HepG2 (cell line): ENCODE measurements around the gene IL32. TPM values are rescaled to one million over a fixed set of nuclear protein-coding genes. Genes with fewer than 3 reads are reported as not detected.
A peak's percentile ranks its signal among the peaks of the same experiment; 100 is the strongest.

Experiments
- ATAC-seq: fragments of 200-7000 bp; cut with Tn5 transposase; 3 replicates; pipeline ENCODE4 v1.9.1; 2020; ENCODE audit warnings: mild to moderate bottlenecking, moderate library complexity
- BruUV-seq: library from RNA; stranded (reverse); fragments of 400-500 nt; replicated peaks from 2 replicates; lab custom pipeline; 2021; lab: Mats Ljungman, UMichigan
- CTCF ChIA-PET: fragments of 300-600 bp; formaldehyde crosslinking; extraction: SDS; loops from one replicate; lab custom pipeline; 2021; ENCODE audit warnings: low total read pairs, inconsistent platforms, low intra/inter-chr PET ratio; lab: Yijun Ruan, JAX
- POLR2A ChIA-PET: fragments of 350-600 bp; sonication (Branson Sonifier 250); formaldehyde crosslinking; loops from one replicate; lab custom pipeline; 2020; ENCODE audit warnings: antibody characterized with exemption, inconsistent platforms; lab: Yijun Ruan, JAX
- DNase-seq: peaks from one replicate; pipeline ENCODE4 v3.0.0-alpha.2; 2015; ENCODE audit warnings: low spot score
- FAIRE-seq: peaks from 3 replicates; lab custom pipeline; 2011; peaks lifted over from hg19 to GRCh38; lab: Jason Lieb, UNC
- H2AFZ ChIP-seq: one replicate; pipeline ENCODE4 v1.6.1; 2011; ENCODE audit warnings: low read length, inconsistent platforms
- H3K27ac ChIP-seq: fragments of 300-600 bp; 3 replicates; pipeline ENCODE4 v1.8.0; 2011; ENCODE audit warnings: mixed run types, mild to moderate bottlenecking, mixed read lengths, low read length, inconsistent platforms; ENCODE audit not compliant: insufficient read depth; ENCODE audit errors: extremely low read length
- H3K27me3 ChIP-seq, 2 experiments: fragments of 200-600 bp in 1 of 2; 2 replicates in 1 of 2; 3 replicates in 1 of 2; pipeline versions ENCODE4 v1.6.0 to v1.8.0; 2011; ENCODE audit warnings: low read length in 2 of 2, mild to moderate bottlenecking in 2 of 2, moderate library complexity in 2 of 2, inconsistent platforms in 1 of 2; ENCODE audit not compliant: insufficient read depth in 2 of 2, control insufficient read depth in 1 of 2
- H3K36me3 ChIP-seq, 2 experiments: fragments of 200-600 bp in 1 of 2; replicated peaks in 1 of 2; 2 replicates in 1 of 2; 3 replicates in 1 of 2; pipeline versions ENCODE4 v1.5.1 to v1.8.0; 2011; ENCODE audit warnings: low read length in 2 of 2, inconsistent platforms in 1 of 2; ENCODE audit not compliant: insufficient read depth in 2 of 2, control insufficient read depth in 1 of 2
- H3K4me1 ChIP-seq: 2 replicates; pipeline ENCODE4 v1.5.1; 2012; ENCODE audit warnings: low read length, inconsistent platforms; ENCODE audit not compliant: insufficient read depth
- H3K4me2 ChIP-seq: 2 replicates; pipeline ENCODE4 v1.6.0; 2011; ENCODE audit warnings: low read depth, low read length, inconsistent platforms
- H3K4me3 ChIP-seq, 3 experiments: fragments of 200-600 bp in 1 of 3; sonication (generic), shearing (Covaris generic) in 1 of 3; replicated peaks in 1 of 3; 2 replicates each; pipeline ENCODE4 v1.5.1; 2011 to 2016; ENCODE audit warnings: low read length in 3 of 3, inconsistent platforms in 2 of 3, low read depth in 2 of 3, mild to moderate bottlenecking in 2 of 3, control low read depth in 1 of 3, mixed read lengths in 1 of 3; ENCODE audit not compliant: insufficient read depth in 1 of 3
- H3K79me2 ChIP-seq: one replicate; pipeline ENCODE4 v1.6.1; 2011; ENCODE audit warnings: low read length, inconsistent platforms; ENCODE audit not compliant: insufficient read depth
- H3K9ac ChIP-seq: 2 replicates; pipeline ENCODE4 v1.6.0; 2011; ENCODE audit warnings: mild to moderate bottlenecking, low read depth, low read length, inconsistent platforms; ENCODE audit not compliant: insufficient read depth
- H3K9me3 ChIP-seq: 2 replicates; pipeline ENCODE4 v1.5.1; 2012; ENCODE audit warnings: mild to moderate bottlenecking, low read length
- H4K20me1 ChIP-seq: 2 replicates; pipeline ENCODE4 v1.6.0; 2011; ENCODE audit warnings: inconsistent platforms, mild to moderate bottlenecking, low read length, moderate library complexity; ENCODE audit not compliant: insufficient read depth
- AGO2 ChIP-seq: fragments of 200-400 bp; formaldehyde crosslinking; optimal IDR thresholded peaks from 2 replicates; pipeline ENCODE3; 2017; ENCODE audit warnings: mild to moderate bottlenecking, low read depth, low read length, moderate library complexity
- GTF3A ChIP-seq: sonication (generic); formaldehyde crosslinking; conservative IDR thresholded peaks from 2 replicates; pipeline ENCODE4 v1.4.0; 2020; ENCODE audit warnings: mild to moderate bottlenecking, missing genetic modification reagents
- KAT2B ChIP-seq: fragments of 150-350 bp; IDR thresholded peaks from 2 replicates; pipeline ENCODE4 v1.6.1; 2014; ENCODE audit warnings: low read depth, low read length, borderline replicate concordance
- NCOR1 ChIP-seq: fragments of 200-600 bp; sonication (generic); IDR thresholded peaks from 2 replicates; pipeline ENCODE4 v1.7.0; 2017; ENCODE audit warnings: antibody characterized with exemption, low read length, borderline replicate concordance
- POLR2A ChIP-seq, 2 experiments: IDR thresholded peaks; 2 replicates each; pipeline ENCODE4 v1.6.1; 2011; ENCODE audit warnings: low read depth in 2 of 2, low read length in 2 of 2, mild to moderate bottlenecking in 1 of 2, moderate library complexity in 1 of 2; ENCODE audit not compliant: insufficient read depth in 1 of 2
- ZFP91 ChIP-seq: sonication (generic); formaldehyde crosslinking; IDR thresholded peaks from 2 replicates; pipeline ENCODE4 v1.9.0; 2022; ENCODE audit warnings: missing genetic modification reagents, mild to moderate bottlenecking, borderline replicate concordance
- ZNF343 ChIP-seq: sonication (generic); formaldehyde crosslinking; IDR thresholded peaks from 2 replicates; pipeline ENCODE4 v1.4.0; 2020; ENCODE audit warnings: mild to moderate bottlenecking, missing genetic modification reagents
- WGBS: methylation state at CpG from one replicate; pipeline ENCODE4 v1.1.6; 2017; ENCODE audit warnings: low lambda C conversion rate; 5-methylcytosine and 5-hydroxymethylcytosine counted together
- in situ Hi-C: cut with HindIII; loops from 2 replicates; pipeline ENCODE4 v1.10.0; 2017; ENCODE audit warnings: low pct_unique_long_range_greater_than_20kb; ENCODE audit not compliant: extremely low pct_ligation_motif_present
- intact Hi-C: fragments of 100-400 bp; cut with micrococcal nuclease; formaldehyde crosslinking; loops from one replicate; pipeline ENCODE4 v1.10.0; 2022; ENCODE audit not compliant: unreplicated experiment
- polyA plus RNA-seq, 8 experiments: library from polyadenylated mRNA; depleted of rRNA in 3 of 8; stranded (reverse) in 7 of 8; unstranded in 1 of 8; fragments of >200 nt; fragmentation: Illumina TruSeq in 4 of 8; extraction: Trizol in 4 of 8; gene quantifications; 2 replicates each; pipeline versions ENCODE4 v1.2.1 to v1.2.3, GENCODE V29; 2011 to 2016; ENCODE audit warnings: low read depth in 4 of 8, missing spikeins in 1 of 8, mixed read lengths in 1 of 8; ENCODE audit not compliant: insufficient read depth in 1 of 8
- total RNA-seq, 5 experiments: library from RNA; depleted of rRNA; stranded (reverse); fragments of >200 nt; fragmentation: Illumina TruSeq; extraction: Trizol; gene quantifications; 2 replicates each; pipeline ENCODE4 v1.2.3, GENCODE V29; 2016; ENCODE audit warnings: low read depth in 1 of 5

The IL32 gene
- total and polyA plus RNA-seq, 2 of the 13 experiments (the other 11 are each of a cell fraction or from before 2014, with no cell fraction given) = 115 to 165 TPM

- Histone ChIP-seq H3K4me3 (no peak overlapping the region), H3K79me2 (peaks cover 5% of the 10 kb centered on the region), H3K4me2 (no peak overlapping the region), H3K4me1 (peaks cover 47% of the 10 kb centered on the region), H3K27ac (no peak overlapping the region), H3K9me3 (no peaks in the 10 kb centered on the region), H4K20me1 (peaks cover 23% of the 10 kb centered on the region; the same call in 1 of the 2 replicates), H2AFZ (no peak overlapping the region), H3K36me3 (peaks cover 16 to 17% of the 10 kb centered on the region in 2 experiments; a peak in 4 of 5 replicates), H3K27me3 (peaks cover 5 to 32% of the 10 kb centered on the region in 2 experiments), H3K9ac (no peak overlapping the region)
- BruUV-seq = no TSS peak
- intact Hi-C loops = no loop called here
- in situ Hi-C loops = no loop called here
- FAIRE-seq (no peak), DNase-seq (no peak), ATAC-seq (no peak)
- ChIA-PET CTCF (no interaction called here), POLR2A (interaction anchor here (0.9 to 18.8 kb wide), 8 partner anchors 16 to 104 kb away, joined by 3 to 750 read pairs (median 6); partner anchors contain the start of genes CLDN9 and IL32)
- WGBS = 94% methylated on average over 21 of the region's 24 CpGs
- 0 out of 4 replicates have a peak, but pooled peaks of 1 of the 2 experiments have one; percentile 16 for TF ChIP-seq POLR2A (IDR thresholded peaks at IDR 0.05; ENCODE audit: insufficient read depth in 1 of 2, low read depth in 2 of 2, low read length in 2 of 2)
- TF ChIP-seq ZFP91 (CRISPR knock-in tag) = no peak
- no peak for TF ChIP-seq KAT2B
- no peak for TF ChIP-seq GTF3A (CRISPR knock-in tag)
- no peak for TF ChIP-seq ZNF343 (CRISPR knock-in tag)
- peak; percentile 40 for TF ChIP-seq AGO2
- no peak for TF ChIP-seq NCOR1
Observed at GRCh38 chr16:3026609-3027488, 38.6 kb upstream of the IL32 start.
